GM23338 (cell line): ENCODE data around the gene THOC2. TPM values are rescaled to one million over a fixed set of nuclear protein-coding genes. Genes with fewer than 3 reads are reported as not detected.
"Not testable (repeated sequence)": the region's sequence is repeated elsewhere in the genome, so short reads cannot be mapped to it uniquely, and the experiment has no call there.

Experiments used
- ATAC-seq: fragments of 200-7000 bp; cut with Tn5 transposase; 3 replicates; pipeline ENCODE4 v1.9.1; 2020
- DNase-seq: peaks from one replicate; pipeline ENCODE4 v3.0.0-alpha.2; 2015; ENCODE audit warnings: low spot score
- H2AFZ ChIP-seq: fragments of 200-600 bp; sonication (generic); 2 replicates; pipeline ENCODE4 v1.8.0; 2016; ENCODE audit warnings: antibody characterized with exemption, mild to moderate bottlenecking, moderate library complexity
- H3F3A ChIP-seq: fragments of 200-600 bp; sonication (generic); replicated peaks from 2 replicates; pipeline ENCODE4 v1.8.0; 2017; ENCODE audit warnings: antibody characterized with exemption, mixed run types, low read depth
- H3K27ac ChIP-seq: fragments of 200-600 bp; sonication (generic); 2 replicates; pipeline ENCODE4 v1.6.1; 2016; ENCODE audit warnings: low read depth
- H3K27me3 ChIP-seq: fragments of 200-600 bp; sonication (generic); 2 replicates; pipeline ENCODE4 v1.8.0; 2016; ENCODE audit warnings: mild to moderate bottlenecking, mixed run types, moderate library complexity; ENCODE audit not compliant: insufficient read depth
- H3K36me3 ChIP-seq: fragments of 200-600 bp; sonication (generic); 2 replicates; pipeline ENCODE4 v1.8.0; 2016; ENCODE audit warnings: mild to moderate bottlenecking; ENCODE audit not compliant: insufficient read depth
- H3K4me1 ChIP-seq: fragments of 200-600 bp; sonication (generic); 2 replicates; pipeline ENCODE4 v1.8.0; 2016; ENCODE audit warnings: mild to moderate bottlenecking, moderate library complexity; ENCODE audit not compliant: insufficient read depth
- H3K4me2 ChIP-seq: fragments of 200-600 bp; sonication (generic); 2 replicates; pipeline ENCODE4 v1.7.1; 2017; ENCODE audit warnings: mixed run types
- H3K4me3 ChIP-seq: fragments of 200-600 bp; sonication (generic); 2 replicates; pipeline ENCODE4 v1.6.1; 2016; ENCODE audit warnings: mixed run types
- H3K79me2 ChIP-seq: fragments of 200-600 bp; sonication (generic); replicated peaks from 2 replicates; pipeline ENCODE4 v1.8.0; 2017; ENCODE audit warnings: mild to moderate bottlenecking; ENCODE audit not compliant: insufficient read depth
- H3K9me2 ChIP-seq: fragments of 200-600 bp; sonication (generic); 2 replicates; pipeline ENCODE4 v1.8.0; 2017; ENCODE audit not compliant: insufficient read depth
- H4K20me1 ChIP-seq: fragments of 200-600 bp; sonication (generic); replicated peaks from 2 replicates; pipeline ENCODE4 v1.8.0; 2017; ENCODE audit warnings: mild to moderate bottlenecking; ENCODE audit not compliant: insufficient read depth
- H3K27ac Mint-ChIP-seq: 2 replicates; pipeline ENCODE4 v1.8.0; 2020; ENCODE audit warnings: inconsistent platforms, mild to moderate bottlenecking, moderate library complexity, mixed read lengths
- H3K27me3 Mint-ChIP-seq: 3 replicates; pipeline ENCODE4 v1.8.0; 2022; ENCODE audit warnings: low read depth, mild to moderate bottlenecking, moderate library complexity, mixed read lengths, inconsistent platforms; ENCODE audit not compliant: insufficient read depth, poor library complexity
- H3K36me3 Mint-ChIP-seq: 3 replicates; pipeline ENCODE4 v1.8.0; 2021; ENCODE audit warnings: low read depth, mild to moderate bottlenecking, inconsistent platforms, moderate library complexity, mixed read lengths
- H3K4me1 Mint-ChIP-seq: 3 replicates; pipeline ENCODE4 v1.8.0; 2020; ENCODE audit warnings: mild to moderate bottlenecking, inconsistent platforms, mixed read lengths
- H3K4me3 Mint-ChIP-seq: 3 replicates; pipeline ENCODE4 v1.8.0; 2021; ENCODE audit warnings: moderate library complexity, mild to moderate bottlenecking, inconsistent platforms, mixed read lengths
- H3K9me3 Mint-ChIP-seq: 3 replicates; pipeline ENCODE4 v1.8.0; 2020; ENCODE audit warnings: moderate library complexity, mild to moderate bottlenecking, inconsistent platforms, mixed read lengths
- CREB1 ChIP-seq: fragments of 250-450 bp; sonication (Bioruptor Pico); IDR thresholded peaks from 2 replicates; pipeline ENCODE4 v1.5.0; 2020; ENCODE audit warnings: low read depth, mild to moderate bottlenecking, moderate library complexity
- JUNB ChIP-seq: IDR thresholded peaks from one replicate; pipeline ENCODE4 v1.6.1; 2016; ENCODE audit warnings: antibody characterized with exemption; ENCODE audit not compliant: unreplicated experiment
- POLR2AphosphoS5 ChIP-seq: IDR thresholded peaks from 2 replicates; pipeline ENCODE4 v1.6.1; 2016; ENCODE audit warnings: antibody characterized with exemption, low read depth
- ZNF331 ChIP-seq: fragments of 250-450 bp; sonication (Bioruptor Pico); IDR thresholded peaks from 2 replicates; pipeline ENCODE4 v1.5.0; 2020; ENCODE audit warnings: low read depth, mild to moderate bottlenecking, moderate library complexity
- polyA plus RNA-seq: library from polyadenylated mRNA; unstranded; fragments of >200 nt; fragmentation: Nextera tagmentation; extraction: Ambion mirVana; gene quantifications from 2 replicates; pipeline ENCODE4 v1.2.1, GENCODE V29; 2016
- total RNA-seq: library from RNA; depleted of rRNA; stranded (reverse); fragments of >200 nt; shearing (Covaris generic); gene quantifications from 2 replicates; pipeline ENCODE4 v1.2.3, GENCODE V29; 2014
- TF ChIP-seq, protein P1 (sequence below): IDR thresholded peaks from 2 replicates; pipeline ENCODE4 v1.6.1; 2016; ENCODE audit warnings: antibody characterized with exemption
- TF ChIP-seq, protein P2 (sequence below): IDR thresholded peaks from one replicate; pipeline ENCODE4 v1.6.1; 2018; ENCODE audit warnings: antibody characterized with exemption; ENCODE audit not compliant: unreplicated experiment
- TF ChIP-seq, protein P3 (sequence below): fragments of 250-450 bp; sonication (Bioruptor Pico); IDR thresholded peaks from 2 replicates; pipeline ENCODE4 v1.5.0; 2020; ENCODE audit warnings: mild to moderate bottlenecking, moderate library complexity
- TF ChIP-seq, protein P4 (sequence below), 2 experiments: fragments of 200-600 bp in 1 of 2; sonication (generic) in 1 of 2; conservative IDR thresholded peaks; 2 replicates each; pipeline versions ENCODE4 v1.5.1 to v1.6.1; 2016 to 2017; ENCODE audit warnings: antibody characterized with exemption in 2 of 2, low read depth in 2 of 2, mild to moderate bottlenecking in 2 of 2, moderate library complexity in 1 of 2

The THOC2 gene
- total and polyA plus RNA-seq, 2 experiments from 2014 or later: 86.6 to 138 TPM

DNA sequence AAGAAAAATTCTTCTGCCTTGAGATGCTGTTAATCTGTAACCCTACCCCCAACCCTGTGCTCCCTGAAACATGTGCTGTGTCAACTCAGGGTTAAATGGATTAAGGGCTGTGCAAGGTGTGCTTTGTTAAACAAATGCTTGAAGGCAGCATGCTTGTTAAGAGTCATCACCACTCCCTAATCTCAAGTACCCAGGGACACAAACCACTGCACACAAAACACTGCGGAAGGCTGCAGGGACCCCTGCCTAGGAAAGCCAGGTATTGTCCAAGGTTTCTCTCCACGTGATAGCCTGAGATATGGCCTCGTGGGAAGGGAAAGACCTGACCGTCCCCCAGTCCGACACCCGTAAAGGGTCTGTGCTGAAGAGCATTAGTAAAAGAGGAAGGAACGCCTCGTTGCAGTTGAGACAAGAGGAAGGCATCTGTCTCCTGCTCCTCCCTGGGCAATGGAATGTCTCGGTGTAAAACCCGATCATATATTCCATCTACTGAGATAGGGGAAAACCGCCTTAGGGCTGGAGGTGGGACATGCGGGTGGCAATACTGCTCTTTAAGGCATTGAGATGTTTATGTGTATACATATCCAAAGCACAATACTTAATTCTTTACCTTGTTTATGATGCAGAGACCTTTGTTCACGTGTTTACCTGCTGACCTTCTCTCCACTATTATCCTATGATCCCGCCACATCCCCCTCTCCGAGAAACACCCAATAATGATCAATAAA lies 53.0 kb downstream of the THOC2 start:
- ATAC-seq, H3K9me3 Mint-ChIP-seq, H3K27me3 Mint-ChIP-seq: not testable (repeated sequence)

DNA sequence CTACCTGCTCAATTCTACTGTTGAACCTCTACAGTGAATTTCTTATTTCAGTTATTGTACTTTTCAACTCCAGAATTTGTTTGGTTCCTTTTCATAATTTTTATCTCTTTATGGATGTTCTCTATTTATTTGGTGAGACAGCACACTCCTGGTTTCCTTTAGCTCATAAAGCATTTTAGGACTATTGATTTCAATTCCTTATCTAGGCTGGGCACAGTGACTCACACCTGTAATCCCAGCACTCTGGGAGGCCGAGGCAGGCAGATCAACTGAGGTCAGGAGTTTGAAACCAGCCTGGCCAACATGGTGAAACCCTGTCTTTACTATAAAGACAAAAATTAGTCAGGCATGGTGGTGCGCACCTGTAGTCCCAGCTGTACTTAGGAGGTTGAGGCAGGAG lies 57.7 kb downstream of the THOC2 start:
- Mint-ChIP-seq H3K36me3 (peaks cover 26% of the 10 kb centered on the region), H3K4me1 (no peaks in the 10 kb centered on the region), H3K9me3 (no peaks in the 10 kb centered on the region), H3K4me3 (no peak overlapping the region), H3K27me3 (peaks cover 2% of the 10 kb centered on the region), H3K27ac (no peak overlapping the region)
- DNase-seq (no peak), ATAC-seq (no peak)
- no peaks in the 10 kb centered on the region; the same call in 1 of the 2 replicates for H3K36me3 ChIP-seq
- H3K9me2 ChIP-seq: no peaks in the 10 kb centered on the region
- H3K27me3 ChIP-seq: no peaks in the 10 kb centered on the region
- no peak overlapping the region for H3K4me2 ChIP-seq
- H4K20me1 ChIP-seq: no peaks in the 10 kb centered on the region
- no peak overlapping the region for H3K27ac ChIP-seq
- no peaks in the 10 kb centered on the region for H3K79me2 ChIP-seq
- no peaks in the 10 kb centered on the region for H3K4me1 ChIP-seq
- no peaks in the 10 kb centered on the region for H3F3A ChIP-seq
- no peak overlapping the region for H3K4me3 ChIP-seq
- no peak overlapping the region for H2AFZ ChIP-seq
- TF ChIP-seq, protein P1, sequence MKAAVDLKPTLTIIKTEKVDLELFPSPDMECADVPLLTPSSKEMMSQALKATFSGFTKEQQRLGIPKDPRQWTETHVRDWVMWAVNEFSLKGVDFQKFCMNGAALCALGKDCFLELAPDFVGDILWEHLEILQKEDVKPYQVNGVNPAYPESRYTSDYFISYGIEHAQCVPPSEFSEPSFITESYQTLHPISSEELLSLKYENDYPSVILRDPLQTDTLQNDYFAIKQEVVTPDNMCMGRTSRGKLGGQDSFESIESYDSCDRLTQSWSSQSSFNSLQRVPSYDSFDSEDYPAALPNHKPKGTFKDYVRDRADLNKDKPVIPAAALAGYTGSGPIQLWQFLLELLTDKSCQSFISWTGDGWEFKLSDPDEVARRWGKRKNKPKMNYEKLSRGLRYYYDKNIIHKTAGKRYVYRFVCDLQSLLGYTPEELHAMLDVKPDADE: no peak
- TF ChIP-seq CREB1 (CRISPR knock-in tag): no peak
- no peak for TF ChIP-seq ZNF331 (CRISPR knock-in tag)
- TF ChIP-seq, protein P2, sequence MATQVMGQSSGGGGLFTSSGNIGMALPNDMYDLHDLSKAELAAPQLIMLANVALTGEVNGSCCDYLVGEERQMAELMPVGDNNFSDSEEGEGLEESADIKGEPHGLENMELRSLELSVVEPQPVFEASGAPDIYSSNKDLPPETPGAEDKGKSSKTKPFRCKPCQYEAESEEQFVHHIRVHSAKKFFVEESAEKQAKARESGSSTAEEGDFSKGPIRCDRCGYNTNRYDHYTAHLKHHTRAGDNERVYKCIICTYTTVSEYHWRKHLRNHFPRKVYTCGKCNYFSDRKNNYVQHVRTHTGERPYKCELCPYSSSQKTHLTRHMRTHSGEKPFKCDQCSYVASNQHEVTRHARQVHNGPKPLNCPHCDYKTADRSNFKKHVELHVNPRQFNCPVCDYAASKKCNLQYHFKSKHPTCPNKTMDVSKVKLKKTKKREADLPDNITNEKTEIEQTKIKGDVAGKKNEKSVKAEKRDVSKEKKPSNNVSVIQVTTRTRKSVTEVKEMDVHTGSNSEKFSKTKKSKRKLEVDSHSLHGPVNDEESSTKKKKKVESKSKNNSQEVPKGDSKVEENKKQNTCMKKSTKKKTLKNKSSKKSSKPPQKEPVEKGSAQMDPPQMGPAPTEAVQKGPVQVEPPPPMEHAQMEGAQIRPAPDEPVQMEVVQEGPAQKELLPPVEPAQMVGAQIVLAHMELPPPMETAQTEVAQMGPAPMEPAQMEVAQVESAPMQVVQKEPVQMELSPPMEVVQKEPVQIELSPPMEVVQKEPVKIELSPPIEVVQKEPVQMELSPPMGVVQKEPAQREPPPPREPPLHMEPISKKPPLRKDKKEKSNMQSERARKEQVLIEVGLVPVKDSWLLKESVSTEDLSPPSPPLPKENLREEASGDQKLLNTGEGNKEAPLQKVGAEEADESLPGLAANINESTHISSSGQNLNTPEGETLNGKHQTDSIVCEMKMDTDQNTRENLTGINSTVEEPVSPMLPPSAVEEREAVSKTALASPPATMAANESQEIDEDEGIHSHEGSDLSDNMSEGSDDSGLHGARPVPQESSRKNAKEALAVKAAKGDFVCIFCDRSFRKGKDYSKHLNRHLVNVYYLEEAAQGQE: no peak
- no peak for TF ChIP-seq JUNB
- TF ChIP-seq, protein P3, sequence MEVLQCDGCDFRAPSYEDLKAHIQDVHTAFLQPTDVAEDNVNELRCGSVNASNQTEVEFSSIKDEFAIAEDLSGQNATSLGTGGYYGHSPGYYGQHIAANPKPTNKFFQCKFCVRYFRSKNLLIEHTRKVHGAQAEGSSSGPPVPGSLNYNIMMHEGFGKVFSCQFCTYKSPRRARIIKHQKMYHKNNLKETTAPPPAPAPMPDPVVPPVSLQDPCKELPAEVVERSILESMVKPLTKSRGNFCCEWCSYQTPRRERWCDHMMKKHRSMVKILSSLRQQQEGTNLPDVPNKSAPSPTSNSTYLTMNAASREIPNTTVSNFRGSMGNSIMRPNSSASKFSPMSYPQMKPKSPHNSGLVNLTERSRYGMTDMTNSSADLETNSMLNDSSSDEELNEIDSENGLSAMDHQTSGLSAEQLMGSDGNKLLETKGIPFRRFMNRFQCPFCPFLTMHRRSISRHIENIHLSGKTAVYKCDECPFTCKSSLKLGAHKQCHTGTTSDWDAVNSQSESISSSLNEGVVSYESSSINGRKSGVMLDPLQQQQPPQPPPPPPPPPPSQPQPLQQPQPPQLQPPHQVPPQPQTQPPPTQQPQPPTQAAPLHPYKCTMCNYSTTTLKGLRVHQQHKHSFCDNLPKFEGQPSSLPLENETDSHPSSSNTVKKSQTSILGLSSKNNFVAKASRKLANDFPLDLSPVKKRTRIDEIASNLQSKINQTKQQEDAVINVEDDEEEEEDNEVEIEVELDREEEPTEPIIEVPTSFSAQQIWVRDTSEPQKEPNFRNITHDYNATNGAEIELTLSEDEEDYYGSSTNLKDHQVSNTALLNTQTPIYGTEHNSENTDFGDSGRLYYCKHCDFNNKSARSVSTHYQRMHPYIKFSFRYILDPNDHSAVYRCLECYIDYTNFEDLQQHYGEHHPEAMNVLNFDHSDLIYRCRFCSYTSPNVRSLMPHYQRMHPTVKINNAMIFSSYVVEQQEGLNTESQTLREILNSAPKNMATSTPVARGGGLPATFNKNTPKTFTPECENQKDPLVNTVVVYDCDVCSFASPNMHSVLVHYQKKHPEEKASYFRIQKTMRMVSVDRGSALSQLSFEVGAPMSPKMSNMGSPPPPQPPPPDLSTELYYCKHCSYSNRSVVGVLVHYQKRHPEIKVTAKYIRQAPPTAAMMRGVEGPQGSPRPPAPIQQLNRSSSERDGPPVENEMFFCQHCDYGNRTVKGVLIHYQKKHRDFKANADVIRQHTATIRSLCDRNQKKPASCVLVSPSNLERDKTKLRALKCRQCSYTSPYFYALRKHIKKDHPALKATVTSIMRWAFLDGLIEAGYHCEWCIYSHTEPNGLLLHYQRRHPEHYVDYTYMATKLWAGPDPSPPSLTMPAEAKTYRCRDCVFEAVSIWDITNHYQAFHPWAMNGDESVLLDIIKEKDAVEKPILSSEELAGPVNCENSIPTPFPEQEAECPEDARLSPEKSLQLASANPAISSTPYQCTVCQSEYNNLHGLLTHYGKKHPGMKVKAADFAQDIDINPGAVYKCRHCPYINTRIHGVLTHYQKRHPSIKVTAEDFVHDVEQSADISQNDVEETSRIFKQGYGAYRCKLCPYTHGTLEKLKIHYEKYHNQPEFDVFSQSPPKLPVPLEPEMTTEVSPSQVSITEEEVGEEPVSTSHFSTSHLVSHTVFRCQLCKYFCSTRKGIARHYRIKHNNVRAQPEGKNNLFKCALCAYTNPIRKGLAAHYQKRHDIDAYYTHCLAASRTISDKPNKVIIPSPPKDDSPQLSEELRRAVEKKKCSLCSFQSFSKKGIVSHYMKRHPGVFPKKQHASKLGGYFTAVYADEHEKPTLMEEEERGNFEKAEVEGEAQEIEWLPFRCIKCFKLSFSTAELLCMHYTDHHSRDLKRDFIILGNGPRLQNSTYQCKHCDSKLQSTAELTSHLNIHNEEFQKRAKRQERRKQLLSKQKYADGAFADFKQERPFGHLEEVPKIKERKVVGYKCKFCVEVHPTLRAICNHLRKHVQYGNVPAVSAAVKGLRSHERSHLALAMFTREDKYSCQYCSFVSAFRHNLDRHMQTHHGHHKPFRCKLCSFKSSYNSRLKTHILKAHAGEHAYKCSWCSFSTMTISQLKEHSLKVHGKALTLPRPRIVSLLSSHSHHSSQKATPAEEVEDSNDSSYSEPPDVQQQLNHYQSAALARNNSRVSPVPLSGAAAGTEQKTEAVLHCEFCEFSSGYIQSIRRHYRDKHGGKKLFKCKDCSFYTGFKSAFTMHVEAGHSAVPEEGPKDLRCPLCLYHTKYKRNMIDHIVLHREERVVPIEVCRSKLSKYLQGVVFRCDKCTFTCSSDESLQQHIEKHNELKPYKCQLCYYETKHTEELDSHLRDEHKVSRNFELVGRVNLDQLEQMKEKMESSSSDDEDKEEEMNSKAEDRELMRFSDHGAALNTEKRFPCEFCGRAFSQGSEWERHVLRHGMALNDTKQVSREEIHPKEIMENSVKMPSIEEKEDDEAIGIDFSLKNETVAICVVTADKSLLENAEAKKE (CRISPR knock-in tag): no peak
- TF ChIP-seq, protein P4, sequence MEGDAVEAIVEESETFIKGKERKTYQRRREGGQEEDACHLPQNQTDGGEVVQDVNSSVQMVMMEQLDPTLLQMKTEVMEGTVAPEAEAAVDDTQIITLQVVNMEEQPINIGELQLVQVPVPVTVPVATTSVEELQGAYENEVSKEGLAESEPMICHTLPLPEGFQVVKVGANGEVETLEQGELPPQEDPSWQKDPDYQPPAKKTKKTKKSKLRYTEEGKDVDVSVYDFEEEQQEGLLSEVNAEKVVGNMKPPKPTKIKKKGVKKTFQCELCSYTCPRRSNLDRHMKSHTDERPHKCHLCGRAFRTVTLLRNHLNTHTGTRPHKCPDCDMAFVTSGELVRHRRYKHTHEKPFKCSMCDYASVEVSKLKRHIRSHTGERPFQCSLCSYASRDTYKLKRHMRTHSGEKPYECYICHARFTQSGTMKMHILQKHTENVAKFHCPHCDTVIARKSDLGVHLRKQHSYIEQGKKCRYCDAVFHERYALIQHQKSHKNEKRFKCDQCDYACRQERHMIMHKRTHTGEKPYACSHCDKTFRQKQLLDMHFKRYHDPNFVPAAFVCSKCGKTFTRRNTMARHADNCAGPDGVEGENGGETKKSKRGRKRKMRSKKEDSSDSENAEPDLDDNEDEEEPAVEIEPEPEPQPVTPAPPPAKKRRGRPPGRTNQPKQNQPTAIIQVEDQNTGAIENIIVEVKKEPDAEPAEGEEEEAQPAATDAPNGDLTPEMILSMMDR (conservative IDR thresholded peaks at IDR 0.05; ENCODE audit: low read depth in 2 of 2): no peak
- no peak for TF ChIP-seq POLR2AphosphoS5

More for the DNA sequence above, 53.0 kb downstream of the THOC2 start:
- not testable (repeated sequence) for H3K4me1 Mint-ChIP-seq, H3K27ac ChIP-seq, H2AFZ ChIP-seq, H3F3A ChIP-seq, H3K4me1 ChIP-seq, H3K9me2 ChIP-seq, H3K4me3 Mint-ChIP-seq, H4K20me1 ChIP-seq, H3K27me3 ChIP-seq, DNase-seq, H3K79me2 ChIP-seq, H3K36me3 ChIP-seq, H3K4me2 ChIP-seq, H3K4me3 ChIP-seq
- peaks cover 40% of the 10 kb centered on the region for H3K36me3 Mint-ChIP-seq
- H3K27ac Mint-ChIP-seq: 0 out of 2 replicates have a peak overlapping the region, but pooled peaks have one; percentile 65
